Measurements from ENCODE around the gene R3HDM2. TPM values are rescaled to one million over a fixed set of nuclear protein-coding genes. Genes with fewer than 3 reads are reported as not detected.

Gene R3HDM2
- total RNA-seq, 1 donor, result 22.3 TPM

DNA sequence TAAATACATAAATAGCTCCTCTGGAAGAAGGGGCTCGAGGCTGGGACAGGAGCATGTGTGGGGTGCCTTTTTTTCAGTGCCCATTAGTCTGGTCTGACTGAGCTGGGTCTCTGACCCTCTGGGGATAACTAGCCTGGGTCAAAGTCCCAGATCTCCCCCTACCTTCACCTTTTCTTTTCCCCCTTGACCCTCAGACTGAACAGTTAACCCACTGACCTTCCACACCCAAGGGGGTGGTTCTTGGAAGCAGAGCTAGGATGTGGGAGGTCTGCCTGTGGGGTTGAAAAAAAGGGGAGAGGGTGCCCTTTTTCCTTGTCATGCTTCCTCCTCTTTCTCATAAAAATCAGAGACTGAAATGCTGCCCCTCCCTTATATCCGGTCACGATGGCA is 27.8 kb upstream of the R3HDM2 start:
- TF ChIP-seq CTCF (IDR thresholded peaks at IDR 0.05; ENCODE audit: insufficient read depth, low read length), result no peak
- no peak for DNase-seq (ENCODE audit: low read depth)
- peak overlapping the region; percentile 76 for H3K4me3 ChIP-seq (ENCODE audit: low read depth, low read length)

DNA sequence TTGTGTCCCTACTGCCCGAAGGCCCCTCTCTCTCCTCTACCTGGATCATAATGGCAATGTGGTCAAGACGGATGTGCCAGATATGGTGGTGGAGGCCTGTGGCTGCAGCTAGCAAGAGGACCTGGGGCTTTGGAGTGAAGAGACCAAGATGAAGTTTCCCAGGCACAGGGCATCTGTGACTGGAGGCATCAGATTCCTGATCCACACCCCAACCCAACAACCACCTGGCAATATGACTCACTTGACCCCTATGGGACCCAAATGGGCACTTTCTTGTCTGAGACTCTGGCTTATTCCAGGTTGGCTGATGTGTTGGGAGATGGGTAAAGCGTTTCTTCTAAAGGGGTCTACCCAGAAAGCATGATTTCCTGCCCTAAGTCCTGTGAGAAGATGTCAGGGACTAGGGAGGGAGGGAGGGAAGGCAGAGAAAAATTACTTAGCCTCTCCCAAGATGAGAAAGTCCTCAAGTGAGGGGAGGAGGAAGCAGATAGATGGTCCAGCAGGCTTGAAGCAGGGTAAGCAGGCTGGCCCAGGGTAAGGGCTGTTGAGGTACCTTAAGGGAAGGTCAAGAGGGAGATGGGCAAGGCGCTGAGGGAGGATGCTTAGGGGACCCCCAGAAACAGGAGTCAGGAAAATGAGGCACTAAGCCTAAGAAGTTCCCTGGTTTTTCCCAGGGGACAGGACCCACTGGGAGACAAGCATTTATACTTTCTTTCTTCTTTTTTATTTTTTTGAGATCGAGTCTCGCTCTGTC is 26.1 kb upstream of the R3HDM2 start:
- DNase-seq (ENCODE audit: low read depth), result no peak
- H3K4me3 ChIP-seq (ENCODE audit: low read depth, low read length), result no peak overlapping the region
- no peak for TF ChIP-seq CTCF (IDR thresholded peaks at IDR 0.05; ENCODE audit: insufficient read depth, low read length)

- DNase-seq (ENCODE audit: low read depth), result peak; percentile 28
- H3K4me3 ChIP-seq (ENCODE audit: low read depth, low read length), result no peak overlapping the region
- peak; percentile 57 for TF ChIP-seq CTCF (IDR thresholded peaks at IDR 0.05; ENCODE audit: insufficient read depth, low read length)
These were observed 25.4 kb upstream of the R3HDM2 start for GRCh38 chr12:57456145-57456700.

DNA sequence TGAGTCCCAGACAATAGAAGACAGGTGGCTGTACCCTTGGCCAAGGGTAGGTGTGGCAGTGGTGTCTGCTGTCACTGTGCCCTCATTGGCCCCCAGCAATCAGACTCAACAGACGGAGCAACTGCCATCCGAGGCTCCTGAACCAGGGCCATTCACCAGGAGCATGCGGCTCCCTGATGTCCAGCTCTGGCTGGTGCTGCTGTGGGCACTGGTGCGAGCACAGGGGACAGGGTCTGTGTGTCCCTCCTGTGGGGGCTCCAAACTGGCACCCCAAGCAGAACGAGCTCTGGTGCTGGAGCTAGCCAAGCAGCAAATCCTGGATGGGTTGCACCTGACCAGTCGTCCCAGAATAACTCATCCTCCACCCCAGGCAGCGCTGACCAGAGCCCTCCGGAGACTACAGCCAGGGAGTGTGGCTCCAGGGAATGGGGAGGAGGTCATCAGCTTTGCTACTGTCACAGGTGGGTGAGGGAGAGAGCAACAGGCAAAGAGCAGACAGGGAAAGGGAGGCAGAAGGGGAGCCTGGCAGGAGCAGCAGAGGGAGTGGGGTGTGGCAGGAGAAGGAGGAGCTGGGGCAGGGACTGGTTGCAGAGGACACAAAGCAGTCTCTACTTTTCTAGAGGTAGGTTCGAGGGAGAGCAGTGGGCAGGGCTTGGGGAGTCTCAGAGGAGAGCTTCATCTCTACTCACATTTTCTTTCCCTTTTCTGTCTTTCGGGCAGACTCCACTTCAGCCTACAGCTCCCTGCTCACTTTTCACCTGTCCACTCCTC is 24.7 kb upstream of the R3HDM2 start:
- H3K4me3 ChIP-seq (ENCODE audit: low read depth, low read length), result peak overlapping the region; percentile 35
- DNase-seq (ENCODE audit: low read depth), result no peak
- no peak for TF ChIP-seq CTCF (IDR thresholded peaks at IDR 0.05; ENCODE audit: insufficient read depth, low read length)

DNA sequence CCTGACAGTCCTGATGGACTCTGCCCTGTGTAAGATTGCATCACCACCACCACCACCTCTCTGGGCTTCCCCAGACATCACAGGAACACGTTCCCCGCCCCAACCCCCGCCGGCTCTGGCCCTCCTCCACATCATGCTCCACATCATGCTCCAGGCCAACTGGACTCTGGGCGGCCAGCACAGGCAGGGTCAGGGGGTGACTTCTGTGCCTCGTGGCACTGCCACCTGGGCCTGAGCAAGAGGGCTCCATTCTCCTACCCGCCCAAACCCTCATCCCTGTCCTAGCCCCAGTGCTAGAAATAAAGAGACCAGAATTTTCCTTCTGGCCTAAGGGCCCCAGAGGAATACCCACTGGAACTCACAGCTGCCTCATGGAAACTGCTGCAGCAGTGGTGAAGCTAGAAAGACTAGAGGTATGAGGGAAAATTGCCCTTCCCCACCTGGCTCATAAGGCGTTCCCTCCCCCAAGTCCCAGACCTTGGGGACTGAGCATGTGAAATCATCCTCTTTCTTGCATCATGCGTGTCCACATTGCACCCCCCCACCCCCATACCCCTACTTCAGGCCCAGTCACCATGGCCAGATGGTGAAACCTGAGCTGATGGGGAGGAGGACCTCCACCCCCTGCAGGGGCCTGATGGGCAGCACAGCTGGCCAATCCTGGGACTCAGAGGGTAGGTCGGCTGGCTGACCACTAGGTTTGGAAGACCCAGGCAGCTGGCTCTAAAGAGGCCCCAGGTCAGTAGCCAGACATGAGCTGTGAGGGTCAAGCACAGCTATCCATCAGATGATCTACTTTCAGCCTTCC is 23.9 kb upstream of the R3HDM2 start, which contains the start of gene INHBE:
Gene INHBE (plus strand): TSS at position 742 of the 808 bp plus-strand sequence. CDS start 230 bp downstream, outside the sequence.
- H3K4me3 ChIP-seq (ENCODE audit: low read depth, low read length), result peak within 1 kb of the TSS; percentile 35
- no peak for TF ChIP-seq CTCF (IDR thresholded peaks at IDR 0.05; ENCODE audit: insufficient read depth, low read length)
- peak; percentile 88 for DNase-seq (ENCODE audit: low read depth)

DNA sequence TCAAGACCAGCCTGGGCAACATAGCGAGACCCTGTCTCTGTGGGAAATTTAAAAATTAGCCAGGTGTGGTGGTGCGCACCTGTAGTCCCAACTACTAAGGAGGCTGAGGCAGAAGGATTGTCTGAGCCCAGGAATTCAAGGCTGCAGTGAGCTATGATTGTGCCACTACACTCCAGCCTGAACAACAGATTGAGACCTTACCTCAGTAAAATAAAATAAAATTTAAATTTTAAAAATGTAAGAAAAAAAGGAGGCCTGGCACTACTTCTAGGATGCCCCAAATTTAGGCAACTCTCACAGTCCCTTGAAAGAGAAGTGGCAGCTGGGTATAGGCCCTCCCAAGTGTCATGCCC is 23.3 kb upstream of the R3HDM2 start:
- DNase-seq (ENCODE audit: low read depth), result no peak
- no peak overlapping the region for H3K4me3 ChIP-seq (ENCODE audit: low read depth, low read length)
- TF ChIP-seq CTCF (IDR thresholded peaks at IDR 0.05; ENCODE audit: insufficient read depth, low read length), result no peak
